ENCODE data around the gene NFATC4.

The NFATC4 gene

DNA sequence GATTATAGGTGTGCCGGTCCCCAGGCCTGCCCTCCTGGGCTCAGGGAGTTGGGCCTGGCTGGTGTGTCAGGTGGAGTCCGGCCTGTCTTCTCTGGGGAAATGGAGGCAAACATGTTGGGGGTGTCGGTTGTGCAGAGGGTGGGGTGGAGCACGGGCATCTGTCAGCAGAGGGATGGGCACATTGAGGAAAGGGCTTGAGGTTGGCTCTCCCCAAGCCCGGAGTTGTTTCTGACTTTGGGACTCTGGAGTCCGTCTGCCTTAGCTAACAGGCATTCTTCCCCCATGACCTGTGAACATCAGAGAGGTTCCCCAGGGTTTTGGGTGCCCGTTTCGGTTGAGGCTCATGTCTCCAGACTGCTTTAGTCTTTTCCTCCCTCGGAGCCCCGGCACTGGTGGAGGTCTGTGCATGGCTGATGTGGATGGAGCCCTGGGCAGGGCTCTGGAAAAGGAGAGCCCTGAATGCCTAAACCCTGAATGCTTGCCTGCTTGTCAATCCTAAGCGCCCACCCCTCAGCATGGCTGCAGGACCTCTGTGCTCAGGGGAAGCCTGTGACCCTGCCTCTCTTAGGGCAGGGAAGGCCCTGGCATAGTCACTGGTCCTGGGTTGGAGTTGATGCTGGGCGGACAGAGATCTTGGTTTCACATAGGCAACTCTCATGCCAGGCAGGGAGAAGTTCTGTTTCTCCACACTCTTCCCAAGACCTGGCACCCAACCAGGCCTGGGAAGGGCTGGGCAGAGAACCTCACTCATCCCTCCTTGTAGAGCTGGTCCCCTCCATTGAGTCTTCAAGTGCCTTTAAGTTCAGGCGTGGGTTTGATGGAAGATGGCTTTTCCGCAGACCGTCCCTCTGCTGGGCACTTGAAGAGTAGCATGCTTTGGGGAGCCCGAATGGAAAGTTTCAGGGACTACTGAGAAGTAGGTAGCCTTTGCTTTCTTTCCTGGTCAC lies 43.7 kb downstream of the NFATC4 start:
- peak; percentile 29 for DNase-seq

DNA sequence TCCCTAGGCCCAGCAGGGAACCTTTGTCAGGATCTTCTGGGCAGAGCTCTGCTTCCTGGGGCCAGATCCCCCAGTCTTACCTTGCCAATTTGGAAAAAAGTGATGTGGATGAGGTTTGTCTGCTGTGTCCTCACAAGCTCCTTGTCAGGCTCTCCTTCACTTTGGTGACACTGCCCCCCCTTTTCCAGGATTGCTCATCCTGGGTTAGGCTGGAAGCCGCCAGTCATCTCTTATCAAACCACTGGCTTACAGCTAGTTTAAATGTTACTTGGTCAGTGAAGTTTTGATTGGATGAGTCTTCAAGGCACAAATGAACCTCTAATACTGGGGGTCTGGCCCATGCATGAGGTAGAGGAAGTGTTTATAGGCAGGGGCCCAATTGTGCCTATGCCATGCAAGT lies 46.1 kb downstream of the NFATC4 start:
- no peak for DNase-seq

DNA sequence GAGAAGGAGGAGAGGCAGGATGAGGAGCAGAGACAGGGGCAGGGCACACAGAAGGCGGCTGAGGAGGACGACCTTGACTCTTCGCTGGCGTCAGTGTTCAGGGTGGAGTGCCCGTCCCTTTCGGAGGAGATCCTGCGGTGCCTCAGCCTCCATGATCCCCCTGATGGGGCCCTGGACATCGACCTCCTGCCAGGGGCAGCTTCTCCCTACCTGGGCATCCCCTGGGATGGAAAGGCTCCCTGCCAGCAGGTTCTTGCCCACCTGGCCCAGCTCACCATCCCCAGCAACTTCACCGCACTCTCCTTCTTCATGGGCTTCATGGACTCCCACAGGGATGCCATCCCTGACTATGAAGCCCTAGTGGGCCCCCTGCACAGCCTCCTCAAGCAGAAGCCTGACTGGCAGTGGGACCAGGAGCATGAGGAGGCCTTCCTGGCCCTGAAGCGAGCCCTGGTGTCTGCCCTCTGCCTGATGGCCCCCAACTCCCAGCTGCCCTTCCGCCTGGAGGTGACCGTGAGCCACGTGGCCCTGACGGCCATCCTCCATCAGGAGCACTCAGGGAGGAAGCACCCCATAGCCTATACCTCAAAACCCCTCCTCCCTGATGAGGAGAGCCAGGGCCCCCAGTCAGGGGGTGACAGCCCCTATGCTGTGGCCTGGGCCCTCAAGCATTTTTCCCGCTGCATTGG lies 46.9 kb downstream of the NFATC4 start:
- DNase-seq, result no peak

DNA sequence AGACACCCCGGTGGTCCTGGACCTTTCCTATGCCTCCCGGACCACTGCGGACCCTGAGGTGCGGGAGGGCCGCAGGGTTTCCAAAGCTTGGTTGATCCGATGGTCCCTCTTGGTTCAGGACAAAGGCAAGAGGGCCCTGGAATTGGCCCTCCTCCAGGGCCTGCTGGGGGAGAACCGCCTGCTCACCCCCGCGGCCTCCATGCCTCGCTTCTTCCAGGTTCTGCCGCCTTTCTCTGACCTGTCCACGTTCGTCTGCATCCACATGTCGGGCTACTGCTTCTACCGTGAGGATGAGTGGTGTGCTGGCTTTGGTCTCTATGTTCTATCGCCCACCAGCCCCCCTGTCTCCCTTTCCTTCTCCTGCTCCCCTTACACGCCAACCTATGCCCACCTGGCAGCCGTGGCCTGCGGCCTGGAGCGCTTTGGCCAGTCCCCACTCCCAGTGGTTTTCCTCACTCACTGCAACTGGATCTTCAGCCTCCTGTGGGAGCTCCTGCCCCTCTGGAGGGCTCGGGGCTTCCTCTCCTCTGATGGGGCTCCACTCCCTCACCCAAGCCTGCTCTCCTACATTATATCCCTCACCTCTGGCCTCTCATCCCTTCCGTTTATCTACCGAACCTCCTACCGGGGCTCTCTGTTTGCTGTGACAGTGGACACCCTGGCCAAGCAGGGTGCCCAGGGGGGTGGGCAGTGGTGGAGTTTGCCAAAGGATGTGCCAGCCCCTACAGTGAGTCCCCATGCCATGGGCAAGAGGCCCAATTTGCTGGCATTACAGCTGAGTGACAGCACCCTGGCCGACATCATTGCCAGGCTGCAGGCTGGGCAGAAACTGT lies 47.7 kb downstream of the NFATC4 start:
- no peak for DNase-seq

GRCh38 chr14:24416254-24416931 lies 48.4 kb downstream of the NFATC4 start:
- no peak for DNase-seq

GRCh38 chr14:24416932-24417619 lies 49.1 kb downstream of the NFATC4 start:
- DNase-seq, result no peak

GRCh38 chr14:24417832-24418491 lies 50.0 kb downstream of the NFATC4 start:
- DNase-seq, result no peak

DNA sequence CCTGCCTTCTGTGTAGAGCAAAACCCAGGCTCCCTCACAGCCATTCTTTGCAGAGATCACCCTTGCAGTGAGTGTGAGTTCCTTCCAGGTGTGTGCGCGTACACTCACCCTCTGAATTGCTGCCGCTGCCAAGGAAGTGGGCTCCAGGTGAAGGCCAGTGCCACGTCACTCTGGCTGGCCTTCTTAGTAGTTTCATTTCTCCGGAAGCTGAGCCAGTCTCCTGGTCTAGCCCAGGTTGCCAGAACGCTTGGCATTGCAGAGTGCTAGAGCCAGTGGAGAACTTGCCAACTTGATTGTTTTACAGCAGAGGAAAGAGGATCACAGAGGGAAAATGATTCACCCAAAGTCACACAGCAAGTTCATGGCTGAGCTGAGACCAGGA lies 50.5 kb downstream of the NFATC4 start:
- no peak for DNase-seq

DNA sequence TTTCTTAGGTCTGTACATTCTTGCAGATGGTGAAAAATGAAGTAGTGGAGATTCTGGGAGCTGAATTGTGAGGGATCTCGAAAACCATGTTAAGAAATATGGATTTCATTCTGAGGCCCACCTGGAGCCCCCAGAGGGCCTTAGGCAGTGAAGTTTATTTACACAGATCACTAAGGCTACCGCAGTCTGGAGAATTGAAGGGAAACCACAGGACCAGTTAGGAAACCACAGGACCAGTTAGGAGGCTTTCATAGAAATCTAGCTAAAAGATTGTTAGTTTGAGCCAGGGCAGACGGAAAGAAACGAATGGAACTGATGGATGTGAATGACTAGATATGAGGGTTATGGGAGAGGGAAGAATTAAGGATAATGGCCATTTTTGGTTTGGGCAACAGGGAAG lies 54.3 kb downstream of the NFATC4 start:
- DNase-seq, result no peak

DNA sequence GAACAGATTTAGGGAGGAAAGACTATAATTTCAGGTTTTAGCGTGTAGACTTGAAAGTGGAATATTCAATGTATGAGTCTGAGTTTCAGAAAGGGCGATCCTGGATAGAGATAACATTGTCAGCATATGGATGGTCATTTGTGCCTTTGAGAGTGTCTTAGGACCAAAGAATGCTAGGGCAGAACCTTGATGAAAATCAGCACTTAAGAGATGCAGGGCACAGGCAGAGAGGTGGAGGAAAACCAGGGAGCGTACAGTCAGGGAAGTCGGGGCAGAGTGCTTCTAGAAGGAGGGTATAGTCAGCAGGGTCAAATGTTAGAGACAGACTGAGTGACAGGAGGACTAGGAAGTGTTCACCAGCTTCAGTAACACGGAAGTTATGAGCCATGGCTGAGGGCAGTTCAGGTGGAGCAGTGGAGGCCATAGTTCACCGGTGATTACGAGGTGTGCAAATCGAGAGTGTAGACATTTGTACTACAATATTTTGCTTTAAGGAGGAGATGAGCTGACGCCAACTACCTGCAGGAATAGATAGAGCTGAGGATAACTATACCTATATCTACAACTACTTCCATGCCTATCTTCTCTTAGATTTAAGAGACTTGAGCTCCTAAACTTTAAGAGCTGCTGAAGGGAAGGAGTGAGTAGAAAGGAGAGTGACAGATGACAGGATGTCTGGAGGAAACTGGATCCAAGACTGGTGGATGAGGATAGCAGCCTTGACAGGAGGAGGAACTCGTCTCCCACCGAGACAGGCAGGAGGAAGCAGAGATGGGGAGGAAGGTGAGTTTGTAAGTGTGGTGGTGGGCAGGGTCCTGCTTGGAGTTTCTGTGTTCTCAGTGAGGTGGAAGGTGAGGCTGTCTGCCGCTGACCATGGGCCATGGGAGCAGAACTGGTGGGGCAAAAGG lies 55.0 kb downstream of the NFATC4 start:
- no peak for DNase-seq

GRCh38 chr14:24425704-24426103 lies 57.7 kb downstream of the NFATC4 start:
- no peak for DNase-seq

GRCh38 chr14:24426150-24426911 lies 58.3 kb downstream of the NFATC4 start:
- no peak for DNase-seq

DNA sequence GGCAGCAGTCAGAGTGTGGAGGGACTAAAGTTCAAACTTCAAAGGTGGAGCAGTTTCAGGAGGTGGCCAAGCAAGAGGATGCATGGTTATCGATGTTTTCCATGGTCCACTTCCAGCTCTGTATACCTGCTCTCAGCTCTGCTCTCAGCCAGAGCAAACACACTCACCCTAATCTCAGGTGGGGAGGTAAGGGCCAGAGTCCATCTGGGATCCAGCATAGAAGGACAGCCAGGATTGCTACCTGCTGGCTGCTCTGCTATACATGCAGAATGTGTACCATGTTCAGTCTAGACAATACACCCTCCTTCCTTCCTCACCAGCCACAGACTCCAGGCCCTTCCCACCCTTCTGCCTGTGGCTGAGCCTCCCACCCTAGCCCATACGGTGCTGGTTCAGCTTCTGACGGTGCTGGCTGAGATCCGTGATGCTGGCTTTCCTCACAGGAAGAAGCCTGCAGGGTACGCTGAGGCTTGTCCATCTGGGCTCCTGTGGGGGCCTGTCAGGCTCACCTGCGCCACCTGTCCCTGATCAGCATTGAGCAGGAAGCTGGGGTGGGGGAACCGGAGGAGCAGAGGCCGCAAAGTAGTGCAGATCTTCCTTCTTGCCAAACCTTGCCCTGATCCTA lies 59.0 kb downstream of the NFATC4 start:
- DNase-seq, result no peak

- DNase-seq, result no peak
Observed at GRCh38 chr14:24427537-24428508, 59.8 kb downstream of the NFATC4 start.

- no peak for DNase-seq
Observed at GRCh38 chr14:24428628-24429394, 60.8 kb downstream of the NFATC4 start.
